Osteoblast (primary cell): ENCODE results near the gene NELL2. TPM values are rescaled to one million over a fixed set of nuclear protein-coding genes. Genes with fewer than 3 reads are reported as not detected.
A peak's percentile ranks its signal among the peaks of the same experiment; 100 is the strongest.

Source experiments
- DNase-seq: peaks from one replicate; pipeline ENCODE4 v3.0.0; 2011; ENCODE audit warnings: low spot score, mixed read lengths; ENCODE audit not compliant: insufficient read length; ENCODE audit errors: missing footprints
- H2AFZ ChIP-seq: 2 replicates; pipeline ENCODE4 v1.6.0; 2011; ENCODE audit warnings: mild to moderate bottlenecking, low read length
- H3K27ac ChIP-seq: 2 replicates; pipeline ENCODE4 v1.5.1; 2011; ENCODE audit warnings: mild to moderate bottlenecking, low read depth, low read length, moderate library complexity
- H3K27me3 ChIP-seq: 2 replicates; pipeline ENCODE4 v1.6.0; 2012; ENCODE audit warnings: mild to moderate bottlenecking, control low read depth, inconsistent platforms, low read length, moderate library complexity; ENCODE audit not compliant: insufficient read depth
- H3K36me3 ChIP-seq: 2 replicates; pipeline ENCODE4 v1.5.1; 2011; ENCODE audit warnings: mild to moderate bottlenecking, low read length, control low read depth, moderate library complexity; ENCODE audit not compliant: insufficient read depth
- H3K4me1 ChIP-seq: 2 replicates; pipeline ENCODE4 v1.5.1; 2011; ENCODE audit warnings: mild to moderate bottlenecking, low read length, control low read depth, moderate library complexity; ENCODE audit not compliant: insufficient read depth
- H3K4me2 ChIP-seq: 2 replicates; pipeline ENCODE4 v1.6.0; 2011; ENCODE audit warnings: mild to moderate bottlenecking, low read length; ENCODE audit not compliant: insufficient read depth
- H3K4me3 ChIP-seq: fragments of 200-600 bp; sonication (generic); 3 replicates; pipeline ENCODE4 v1.5.1; 2012; ENCODE audit warnings: mild to moderate bottlenecking, low read length, inconsistent platforms; ENCODE audit not compliant: insufficient read depth
- H3K79me2 ChIP-seq: 2 replicates; pipeline ENCODE4 v1.6.0; 2012; ENCODE audit warnings: mild to moderate bottlenecking, low read length, control low read depth, inconsistent platforms; ENCODE audit not compliant: insufficient read depth
- H3K9me3 ChIP-seq: 2 replicates; pipeline ENCODE4 v1.5.1; 2011; ENCODE audit warnings: low read depth, low read length, control low read depth
- H4K20me1 ChIP-seq: 2 replicates; pipeline ENCODE4 v1.6.0; 2012; ENCODE audit warnings: mild to moderate bottlenecking, low read length, control low read depth; ENCODE audit not compliant: insufficient read depth
- CTCF ChIP-seq: IDR thresholded peaks from 2 replicates; pipeline ENCODE4 v1.5.1; 2011; ENCODE audit warnings: mild to moderate bottlenecking, low read depth, low read length, moderate library complexity; ENCODE audit errors: extremely low read depth
- total RNA-seq: library from RNA; depleted of rRNA; stranded (reverse); fragments of >200 nt; gene quantifications from 2 replicates; pipeline ENCODE4 v1.2.3, GENCODE V29; 2012

Gene NELL2
- not detected in 2 replicates for total RNA-seq

DNA sequence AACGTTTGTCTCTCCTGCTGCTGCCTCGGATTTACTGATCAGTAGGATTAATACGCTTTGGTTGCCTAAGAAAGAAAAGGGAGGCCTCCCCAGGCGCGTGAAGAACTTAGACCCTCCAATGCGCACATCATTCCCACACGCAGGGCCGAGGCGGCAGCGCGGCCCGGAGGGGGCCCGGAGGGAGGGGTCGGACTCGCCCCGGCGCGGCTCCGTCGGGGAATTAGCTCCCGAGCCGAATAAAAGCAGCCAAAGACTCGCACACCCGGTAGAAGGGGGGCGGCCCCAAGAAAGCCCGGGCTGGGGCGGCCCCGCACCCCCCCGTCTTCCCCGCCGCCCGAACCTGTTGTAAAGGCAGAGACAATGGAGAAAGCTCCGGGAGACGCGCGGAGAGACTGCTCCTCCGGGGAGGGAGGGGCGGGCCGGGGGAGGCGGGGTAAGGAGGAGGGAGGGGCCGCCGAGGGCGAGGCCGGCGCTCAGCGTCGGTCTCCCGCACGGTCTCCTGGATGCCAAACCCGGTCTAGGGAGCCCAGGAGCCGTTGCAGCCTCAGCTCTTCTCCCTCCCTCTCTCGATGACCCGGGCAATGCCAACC lies at the start of gene NELL2:
TSS of gene NELL2 (minus strand) at position 362 of the 590 bp plus-strand sequence. CDS start 446 bp downstream, outside the sequence.
- no peaks in the 10 kb centered on the region for H3K36me3 ChIP-seq
- H3K79me2 ChIP-seq = no peaks in the 10 kb centered on the region
- peak within 1 kb of the TSS; percentile 77 for H2AFZ ChIP-seq
- peak within 1 kb of the TSS; percentile 86 for H3K4me2 ChIP-seq
- DNase-seq = peak; percentile 78
- no peaks in the 10 kb centered on the region for H3K9me3 ChIP-seq
- peak within 1 kb of the TSS; percentile 64 for H3K4me3 ChIP-seq
- H3K27ac ChIP-seq = no peak within 1 kb of the TSS
- H3K4me1 ChIP-seq = peaks cover 3% of the 10 kb centered on the region
- TF ChIP-seq CTCF = no peak
- no peaks in the 10 kb centered on the region for H4K20me1 ChIP-seq
- peaks cover 21% of the 10 kb centered on the region for H3K27me3 ChIP-seq

DNA sequence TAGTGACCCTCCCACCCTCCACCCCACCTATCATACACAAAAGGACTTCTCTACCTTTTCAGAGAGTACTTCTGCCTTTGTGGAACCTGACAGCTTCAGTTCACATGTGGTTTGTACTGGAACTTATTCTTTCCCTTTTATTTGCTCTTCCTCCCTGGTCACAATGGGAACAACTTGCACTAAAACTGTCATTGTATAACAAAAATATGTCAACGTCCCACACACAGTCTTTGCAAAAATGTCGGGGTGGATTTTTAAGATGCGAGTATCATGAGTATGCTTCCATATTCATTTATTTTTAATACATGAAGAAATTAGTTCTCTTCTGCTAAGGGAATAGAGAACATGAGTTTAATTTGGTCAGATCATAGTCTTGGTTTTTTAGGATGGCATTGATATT lies 45.6 kb upstream of the NELL2 start:
- no peak overlapping the region for H3K4me2 ChIP-seq
- H3K79me2 ChIP-seq = no peaks in the 10 kb centered on the region
- H4K20me1 ChIP-seq = no peaks in the 10 kb centered on the region
- H3K4me3 ChIP-seq = no peak overlapping the region
- no peaks in the 10 kb centered on the region for H3K36me3 ChIP-seq
- no peaks in the 10 kb centered on the region for H3K9me3 ChIP-seq
- H3K4me1 ChIP-seq = no peaks in the 10 kb centered on the region
- H3K27ac ChIP-seq = no peak overlapping the region
- DNase-seq = no peak
- no peaks in the 10 kb centered on the region for H3K27me3 ChIP-seq
- H2AFZ ChIP-seq = no peak overlapping the region
- no peak for TF ChIP-seq CTCF

GRCh38 chr12:44917141-44917540 lies 41.0 kb upstream of the NELL2 start:
- H3K4me2 ChIP-seq = no peak overlapping the region
- no peaks in the 10 kb centered on the region for H3K36me3 ChIP-seq
- no peak overlapping the region for H3K27ac ChIP-seq
- no peak for DNase-seq
- no peaks in the 10 kb centered on the region for H3K27me3 ChIP-seq
- no peak overlapping the region for H2AFZ ChIP-seq
- H3K79me2 ChIP-seq = no peaks in the 10 kb centered on the region
- no peaks in the 10 kb centered on the region for H4K20me1 ChIP-seq
- no peak for TF ChIP-seq CTCF
- no peaks in the 10 kb centered on the region for H3K4me1 ChIP-seq
- no peaks in the 10 kb centered on the region for H3K9me3 ChIP-seq
- H3K4me3 ChIP-seq = no peak overlapping the region

GRCh38 chr12:44915958-44916357 lies 39.8 kb upstream of the NELL2 start:
- TF ChIP-seq CTCF = no peak
- no peaks in the 10 kb centered on the region for H3K79me2 ChIP-seq

More at GRCh38 chr12:44915958-44916357, 39.8 kb upstream of the NELL2 start:
- Histone ChIP-seq H3K9me3 (no peaks in the 10 kb centered on the region), H3K4me2 (no peak overlapping the region), H4K20me1 (no peaks in the 10 kb centered on the region), H2AFZ (no peak overlapping the region), H3K36me3 (no peaks in the 10 kb centered on the region), H3K27ac (no peak overlapping the region), H3K4me3 (no peak overlapping the region), H3K4me1 (no peaks in the 10 kb centered on the region), H3K27me3 (no peaks in the 10 kb centered on the region)
- DNase-seq = no peak
